HG02973 (cell line): ENCODE measurements around the gene SETBP1.

Source experiments
- ATAC-seq: cut with Tn5 transposase; IDR thresholded peaks from one replicate; pipeline ENCODE4 v1.9.1; 2021; ENCODE audit warnings: moderate library complexity; ENCODE audit not compliant: unreplicated experiment

Gene SETBP1

GRCh38 chr18:45006934-45007333 is 326.2 kb downstream of the SETBP1 start:
- ATAC-seq, result no peak

GRCh38 chr18:45007531-45007930 is 326.8 kb downstream of the SETBP1 start:
- ATAC-seq, result no peak

GRCh38 chr18:45008694-45009413 is 328.2 kb downstream of the SETBP1 start:
- no peak for ATAC-seq

- ATAC-seq, result no peak
Measured at GRCh38 chr18:45009756-45010155, 329.1 kb downstream of the SETBP1 start.

GRCh38 chr18:45012286-45012685 is 331.6 kb downstream of the SETBP1 start:
- no peak for ATAC-seq

GRCh38 chr18:45014047-45014501 is 333.4 kb downstream of the SETBP1 start:
- ATAC-seq, result no peak

GRCh38 chr18:45015788-45016128 is 335.1 kb downstream of the SETBP1 start:
- ATAC-seq, result no peak

- ATAC-seq, result no peak
Measured at GRCh38 chr18:45019469-45019868, 338.8 kb downstream of the SETBP1 start.

- ATAC-seq, result no peak
Measured at GRCh38 chr18:45023519-45023918, 342.8 kb downstream of the SETBP1 start.

GRCh38 chr18:45024357-45025088 is 343.8 kb downstream of the SETBP1 start:
- ATAC-seq, result no peak

- no peak for ATAC-seq
Measured at GRCh38 chr18:45025089-45025450, 344.4 kb downstream of the SETBP1 start.

GRCh38 chr18:45026162-45026561 is 345.5 kb downstream of the SETBP1 start:
- ATAC-seq, result no peak

GRCh38 chr18:45034179-45034578 is 353.5 kb downstream of the SETBP1 start:
- ATAC-seq, result no peak

GRCh38 chr18:45037618-45038017 is 356.9 kb downstream of the SETBP1 start:
- ATAC-seq, result no peak

- no peak for ATAC-seq
Measured at GRCh38 chr18:45039376-45039775, 358.7 kb downstream of the SETBP1 start.

GRCh38 chr18:45040879-45041278 is 360.2 kb downstream of the SETBP1 start:
- no peak for ATAC-seq

- no peak for ATAC-seq
Measured at GRCh38 chr18:45044787-45045186, 364.1 kb downstream of the SETBP1 start.

- no peak for ATAC-seq
Measured at GRCh38 chr18:45046228-45046627, 365.5 kb downstream of the SETBP1 start.

GRCh38 chr18:45046961-45047360 is 366.3 kb downstream of the SETBP1 start:
- ATAC-seq, result no peak

GRCh38 chr18:45049578-45050319 is 369.1 kb downstream of the SETBP1 start:
- no peak for ATAC-seq

GRCh38 chr18:45050712-45051601 is 370.3 kb downstream of the SETBP1 start:
- no peak for ATAC-seq
